Hepatocyte (in vitro differentiated cells): Measurements from ENCODE around the gene TOX2. TPM values are rescaled to one million over a fixed set of nuclear protein-coding genes. Genes with fewer than 3 reads are reported as not detected.

ENCODE experiments used
- DNase-seq: peaks from one replicate; pipeline ENCODE4 v3.0.0-alpha.2; 2016; ENCODE audit warnings: low spot score
- H2AFZ ChIP-seq: fragments of 200-600 bp; sonication (generic); 2 replicates; pipeline ENCODE4 v1.6.0; 2016; ENCODE audit warnings: antibody characterized with exemption, mild to moderate bottlenecking
- H3K27ac ChIP-seq: fragments of 200-600 bp; sonication (generic); 2 replicates; pipeline ENCODE4 v1.5.1; 2016; ENCODE audit warnings: mild to moderate bottlenecking
- H3K27me3 ChIP-seq: fragments of 200-600 bp; sonication (generic); 2 replicates; pipeline ENCODE4 v1.6.1; 2016
- H3K36me3 ChIP-seq: fragments of 200-600 bp; sonication (generic); replicated peaks from 2 replicates; pipeline ENCODE4 v1.5.1; 2016; ENCODE audit warnings: low read depth; ENCODE audit not compliant: insufficient read depth
- H3K4me1 ChIP-seq: fragments of 200-600 bp; sonication (generic); 2 replicates; pipeline ENCODE4 v1.5.1; 2016; ENCODE audit warnings: mild to moderate bottlenecking, moderate library complexity; ENCODE audit not compliant: insufficient read depth
- H3K4me2 ChIP-seq: fragments of 200-600 bp; sonication (generic); 2 replicates; pipeline ENCODE4 v1.6.0; 2016
- H3K4me3 ChIP-seq: fragments of 200-600 bp; sonication (generic); 2 replicates; pipeline ENCODE4 v1.5.1; 2016; ENCODE audit warnings: mild to moderate bottlenecking
- H3K79me2 ChIP-seq: fragments of 200-600 bp; sonication (generic); 2 replicates; pipeline ENCODE4 v1.6.0; 2017; ENCODE audit warnings: mild to moderate bottlenecking
- H3K9me2 ChIP-seq: fragments of 200-600 bp; sonication (generic); replicated peaks from 2 replicates; pipeline ENCODE4 v1.6.0; 2017; ENCODE audit warnings: mild to moderate bottlenecking; ENCODE audit not compliant: insufficient read depth
- H3K9me3 ChIP-seq: fragments of 200-600 bp; sonication (generic); 2 replicates; pipeline ENCODE4 v1.5.1; 2016; ENCODE audit warnings: low read depth, mild to moderate bottlenecking
- H4K20me1 ChIP-seq: fragments of 200-600 bp; sonication (generic); 2 replicates; pipeline ENCODE4 v1.6.0; 2016; ENCODE audit warnings: mild to moderate bottlenecking; ENCODE audit not compliant: insufficient read depth, poor library complexity, severe bottlenecking
- EZH2 ChIP-seq: fragments of 200-600 bp; sonication (generic); IDR thresholded peaks from 2 replicates; pipeline ENCODE4 v1.6.1; 2016; ENCODE audit warnings: antibody characterized with exemption, mild to moderate bottlenecking, borderline replicate concordance
- EZH2phosphoT487 ChIP-seq: fragments of 200-600 bp; sonication (generic); IDR thresholded peaks from one replicate; pipeline ENCODE4 v1.6.1; 2018; ENCODE audit warnings: antibody characterized with exemption, mild to moderate bottlenecking, low read depth, moderate library complexity; ENCODE audit not compliant: unreplicated experiment, severe bottlenecking
- WGBS: methylation state at CpG from one replicate; pipeline ENCODE4 v1.1.6; 2016; ENCODE audit warnings: low lambda C conversion rate; ENCODE audit errors: missing lambda C conversion rate; 5-methylcytosine and 5-hydroxymethylcytosine counted together
- polyA plus RNA-seq: library from polyadenylated mRNA; unstranded; fragments of >200 nt; fragmentation: Nextera tagmentation; extraction: Ambion mirVana; gene quantifications from 2 replicates; pipeline ENCODE4 v1.2.1, GENCODE V29; 2016
- total RNA-seq: library from RNA; depleted of rRNA; stranded (reverse); fragments of >200 nt; gene quantifications from 2 replicates; pipeline ENCODE4 v1.2.3, GENCODE V29; 2014
- TF ChIP-seq, protein P1 (sequence below): fragments of 200-600 bp; sonication (generic); IDR thresholded peaks from 2 replicates; pipeline ENCODE4 v1.5.1; 2016; ENCODE audit warnings: antibody characterized with exemption, mild to moderate bottlenecking; ENCODE audit not compliant: poor library complexity

The TOX2 gene
- total and polyA plus RNA-seq, 2 experiments from 2014 or later: 0.87 to 12.1 TPM

- no peaks in the 10 kb centered on the region for H3K79me2 ChIP-seq
- 98% methylated on average over 5 of the region's 5 CpGs for WGBS
- no peaks in the 10 kb centered on the region for H3K9me3 ChIP-seq
- no peak overlapping the region for H2AFZ ChIP-seq
- no peak for DNase-seq
- no peak overlapping the region for H3K4me2 ChIP-seq
- H4K20me1 ChIP-seq: no peaks in the 10 kb centered on the region
- peaks cover 2% of the 10 kb centered on the region for H3K27me3 ChIP-seq
- H3K27ac ChIP-seq: no peak overlapping the region
- H3K4me1 ChIP-seq: no peaks in the 10 kb centered on the region
- TF ChIP-seq, protein P1, sequence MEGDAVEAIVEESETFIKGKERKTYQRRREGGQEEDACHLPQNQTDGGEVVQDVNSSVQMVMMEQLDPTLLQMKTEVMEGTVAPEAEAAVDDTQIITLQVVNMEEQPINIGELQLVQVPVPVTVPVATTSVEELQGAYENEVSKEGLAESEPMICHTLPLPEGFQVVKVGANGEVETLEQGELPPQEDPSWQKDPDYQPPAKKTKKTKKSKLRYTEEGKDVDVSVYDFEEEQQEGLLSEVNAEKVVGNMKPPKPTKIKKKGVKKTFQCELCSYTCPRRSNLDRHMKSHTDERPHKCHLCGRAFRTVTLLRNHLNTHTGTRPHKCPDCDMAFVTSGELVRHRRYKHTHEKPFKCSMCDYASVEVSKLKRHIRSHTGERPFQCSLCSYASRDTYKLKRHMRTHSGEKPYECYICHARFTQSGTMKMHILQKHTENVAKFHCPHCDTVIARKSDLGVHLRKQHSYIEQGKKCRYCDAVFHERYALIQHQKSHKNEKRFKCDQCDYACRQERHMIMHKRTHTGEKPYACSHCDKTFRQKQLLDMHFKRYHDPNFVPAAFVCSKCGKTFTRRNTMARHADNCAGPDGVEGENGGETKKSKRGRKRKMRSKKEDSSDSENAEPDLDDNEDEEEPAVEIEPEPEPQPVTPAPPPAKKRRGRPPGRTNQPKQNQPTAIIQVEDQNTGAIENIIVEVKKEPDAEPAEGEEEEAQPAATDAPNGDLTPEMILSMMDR: no peak
- TF ChIP-seq EZH2phosphoT487 (no peak), EZH2 (no peak)
- no peaks in the 10 kb centered on the region for H3K36me3 ChIP-seq
- no peak overlapping the region for H3K4me3 ChIP-seq
- no peaks in the 10 kb centered on the region for H3K9me2 ChIP-seq
Observed at GRCh38 chr20:43983359-43983758, 68.7 kb downstream of the TOX2 start.

DNA sequence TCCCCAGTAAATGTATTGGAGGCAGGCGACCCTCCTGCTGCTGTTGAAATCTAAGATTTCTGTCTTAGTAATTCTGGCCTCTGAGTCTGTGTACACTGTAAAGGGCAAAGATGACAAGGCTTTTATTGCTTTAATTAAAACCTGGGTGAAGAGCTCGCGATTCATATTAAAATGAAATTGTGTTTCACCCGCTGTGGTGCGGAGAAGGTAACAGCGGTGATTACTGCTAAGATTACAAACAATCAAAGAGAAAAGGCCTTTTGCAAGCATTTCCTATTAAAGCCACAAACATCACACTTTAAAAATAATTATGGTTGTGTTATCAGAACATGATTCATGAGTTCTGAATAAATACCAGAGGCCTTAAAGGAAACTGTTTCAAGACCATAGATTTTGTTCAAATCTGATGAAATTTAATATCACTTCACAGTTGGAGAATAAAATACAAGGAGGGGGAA, 69.3 kb downstream of the TOX2 start:
- H3K27me3 ChIP-seq: peaks cover 2% of the 10 kb centered on the region
- 78% methylated on average over 6 of the region's 6 CpGs for WGBS
- H4K20me1 ChIP-seq: no peaks in the 10 kb centered on the region
- H3K4me3 ChIP-seq: no peak overlapping the region
- no peak overlapping the region for H3K4me2 ChIP-seq
- no peaks in the 10 kb centered on the region for H3K36me3 ChIP-seq
- H3K9me3 ChIP-seq: no peaks in the 10 kb centered on the region
- no peak for DNase-seq
- no peaks in the 10 kb centered on the region for H3K4me1 ChIP-seq
- H2AFZ ChIP-seq: no peak overlapping the region
- H3K27ac ChIP-seq: no peak overlapping the region
- no peaks in the 10 kb centered on the region for H3K9me2 ChIP-seq
- no peak for TF ChIP-seq EZH2phosphoT487
- H3K79me2 ChIP-seq: no peaks in the 10 kb centered on the region

DNA sequence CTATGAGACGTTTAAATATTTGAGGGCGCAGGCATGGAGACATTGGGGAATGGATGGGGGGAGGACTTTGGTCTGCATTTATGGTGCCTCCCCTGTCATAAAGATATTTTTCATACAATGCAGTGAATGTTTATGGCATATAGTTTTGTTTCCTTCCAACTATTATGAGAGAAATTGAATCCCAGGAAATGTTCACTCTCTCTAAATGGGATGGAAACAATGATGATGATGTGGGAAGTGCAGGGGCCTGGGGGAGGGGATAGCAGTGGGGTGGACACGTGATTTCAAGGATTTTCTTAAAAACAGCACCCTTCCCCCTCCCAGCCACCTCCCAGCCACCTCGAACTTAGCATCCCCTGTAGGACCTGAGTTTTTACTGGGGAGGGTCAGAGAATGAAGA, 69.9 kb downstream of the TOX2 start:
- H4K20me1 ChIP-seq: no peaks in the 10 kb centered on the region
- H3K4me1 ChIP-seq: no peaks in the 10 kb centered on the region
- H3K79me2 ChIP-seq: no peaks in the 10 kb centered on the region
- no peaks in the 10 kb centered on the region for H3K36me3 ChIP-seq
- H3K4me3 ChIP-seq: no peak overlapping the region
- no peak overlapping the region for H3K4me2 ChIP-seq
- no peak for DNase-seq
- 82% methylated on average over 4 of the region's 4 CpGs for WGBS
- no peaks in the 10 kb centered on the region for H3K9me2 ChIP-seq
- TF ChIP-seq EZH2 (no peak), EZH2phosphoT487 (no peak)
- TF ChIP-seq, protein P1: no peak
- H3K27me3 ChIP-seq: peaks cover 2% of the 10 kb centered on the region
- H3K9me3 ChIP-seq: no peaks in the 10 kb centered on the region
- H3K27ac ChIP-seq: no peak overlapping the region
- no peak overlapping the region for H2AFZ ChIP-seq

DNA sequence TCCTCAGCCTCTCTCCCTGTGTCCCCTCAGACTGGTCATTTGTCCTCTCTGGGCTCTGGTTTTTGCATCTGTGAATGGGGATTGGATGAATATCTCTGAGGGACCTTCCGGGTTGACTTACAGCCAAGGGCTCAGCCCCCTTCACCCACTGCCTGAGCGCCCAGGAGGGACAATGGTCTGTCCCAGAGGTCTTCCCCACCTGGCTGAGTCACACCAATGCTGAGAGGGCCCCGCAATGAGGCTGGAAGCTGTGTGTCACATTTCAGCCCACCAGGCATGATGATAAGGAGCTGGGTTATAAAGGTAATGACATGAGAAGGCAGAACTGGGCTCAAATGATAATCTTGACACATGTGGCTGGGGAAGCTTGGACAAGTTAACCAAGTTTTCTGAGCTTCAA, 70.5 kb downstream of the TOX2 start:
- Histone ChIP-seq H3K27ac (no peak overlapping the region), H3K27me3 (no peaks in the 10 kb centered on the region), H4K20me1 (no peaks in the 10 kb centered on the region), H3K79me2 (no peaks in the 10 kb centered on the region), H3K36me3 (no peaks in the 10 kb centered on the region), H3K9me2 (no peaks in the 10 kb centered on the region), H3K4me3 (no peak overlapping the region), H3K4me2 (no peak overlapping the region), H2AFZ (no peak overlapping the region), H3K9me3 (no peaks in the 10 kb centered on the region), H3K4me1 (no peaks in the 10 kb centered on the region)
- TF ChIP-seq, protein P1: no peak
- TF ChIP-seq EZH2 (no peak), EZH2phosphoT487 (no peak)
- no peak for DNase-seq
- 80% methylated on average over 3 of the region's 3 CpGs for WGBS
